DOHH2 (cell line): ENCODE data around the gene FSTL4.

Experiments used
- H3F3A ChIP-seq: fragments of 200-600 bp; sonication (generic), shearing (Covaris generic); 2 replicates; pipeline ENCODE4 v1.6.0; 2016; ENCODE audit warnings: antibody characterized with exemption, mild to moderate bottlenecking; ENCODE audit not compliant: control insufficient read depth, insufficient read depth
- H3K27ac ChIP-seq: fragments of 200-600 bp; sonication (generic); 2 replicates; pipeline ENCODE4 v1.5.1; 2014; ENCODE audit warnings: low read depth, mild to moderate bottlenecking, low read length, moderate library complexity
- H3K27me3 ChIP-seq: fragments of 200-600 bp; sonication (generic); 2 replicates; pipeline ENCODE4 v1.6.1; 2014; ENCODE audit warnings: mild to moderate bottlenecking, low read length, mixed read lengths; ENCODE audit not compliant: control insufficient read depth
- H3K36me3 ChIP-seq: fragments of 200-600 bp; sonication (generic); 2 replicates; pipeline ENCODE4 v1.6.1; 2014; ENCODE audit warnings: mild to moderate bottlenecking, low read length, moderate library complexity, mixed read lengths; ENCODE audit not compliant: control insufficient read depth
- H3K4me1 ChIP-seq: fragments of 200-600 bp; sonication (generic); 2 replicates; pipeline ENCODE4 v1.6.1; 2014; ENCODE audit warnings: mild to moderate bottlenecking, low read length, mixed read lengths; ENCODE audit not compliant: control insufficient read depth
- H3K4me2 ChIP-seq: fragments of 200-600 bp; sonication (generic); 2 replicates; pipeline ENCODE4 v1.6.0; 2014; ENCODE audit warnings: mild to moderate bottlenecking, low read length, moderate library complexity
- H3K4me3 ChIP-seq: fragments of 200-600 bp; sonication (generic); 2 replicates; pipeline ENCODE4 v1.5.1; 2014; ENCODE audit warnings: mild to moderate bottlenecking, low read length, mixed read lengths
- H3K79me2 ChIP-seq: fragments of 200-600 bp; sonication (generic); 2 replicates; pipeline ENCODE4 v1.6.1; 2014; ENCODE audit warnings: mild to moderate bottlenecking, low read length, mixed read lengths; ENCODE audit not compliant: control insufficient read depth
- H3K9me2 ChIP-seq: fragments of 200-600 bp; sonication (generic); replicated peaks from 2 replicates; pipeline ENCODE4 v1.6.1; 2014; ENCODE audit warnings: mild to moderate bottlenecking, low read length, mixed read lengths; ENCODE audit not compliant: control insufficient read depth
- H3K9me3 ChIP-seq: fragments of 200-600 bp; sonication (generic); 2 replicates; pipeline ENCODE4 v1.6.1; 2014; ENCODE audit warnings: antibody characterized with exemption, low read length, mixed read lengths; ENCODE audit not compliant: control insufficient read depth, insufficient read depth
- H4K20me1 ChIP-seq: fragments of 200-600 bp; sonication (generic); 2 replicates; pipeline ENCODE4 v1.6.0; 2014; ENCODE audit warnings: low read depth, mild to moderate bottlenecking, antibody characterized with exemption, low read length, moderate library complexity; ENCODE audit not compliant: control insufficient read depth, insufficient read depth
- CTCF ChIP-seq: fragments of 200-600 bp; sonication (generic); IDR thresholded peaks from one replicate; pipeline ENCODE4 v1.5.1; 2014; ENCODE audit warnings: antibody characterized with exemption, mild to moderate bottlenecking, low read depth, low read length; ENCODE audit not compliant: poor library complexity, severe bottlenecking
- EZH2phosphoT487 ChIP-seq: fragments of 200-600 bp; sonication (generic); IDR thresholded peaks from 2 replicates; pipeline ENCODE4 v1.6.1; 2017; ENCODE audit warnings: borderline replicate concordance, mild to moderate bottlenecking, antibody characterized with exemption, low read length, moderate library complexity, mixed read lengths

FSTL4 gene

GRCh38 chr5:133398646-133399101 lies 213.7 kb downstream of the FSTL4 start:
- H3K4me3 ChIP-seq = no peak overlapping the region
- no peaks in the 10 kb centered on the region for H3K9me2 ChIP-seq

GRCh38 chr5:133397990-133398645 lies 214.2 kb downstream of the FSTL4 start:
- Histone ChIP-seq H3K27ac (no peak overlapping the region), H3K9me2 (no peaks in the 10 kb centered on the region), H3K36me3 (no peaks in the 10 kb centered on the region), H3K79me2 (no peaks in the 10 kb centered on the region), H3K9me3 (no peaks in the 10 kb centered on the region), H3K4me3 (no peak overlapping the region), H3F3A (peaks cover 5% of the 10 kb centered on the region; the same call in 1 of the 2 replicates), H3K4me1 (peaks cover 31% of the 10 kb centered on the region), H3K27me3 (no peaks in the 10 kb centered on the region), H3K4me2 (peak overlapping the region; percentile 72), H4K20me1 (no peaks in the 10 kb centered on the region)
- no peak for TF ChIP-seq CTCF
- no peak for TF ChIP-seq EZH2phosphoT487

More at GRCh38 chr5:133398646-133399101, 213.7 kb downstream of the FSTL4 start:
- Histone ChIP-seq H3K36me3 (no peaks in the 10 kb centered on the region), H4K20me1 (no peaks in the 10 kb centered on the region), H3K4me1 (peaks cover 31% of the 10 kb centered on the region), H3K79me2 (no peaks in the 10 kb centered on the region), H3K27ac (no peak overlapping the region), H3K9me3 (no peaks in the 10 kb centered on the region), H3K27me3 (no peaks in the 10 kb centered on the region), H3F3A (peaks cover 5% of the 10 kb centered on the region; the same call in 1 of the 2 replicates), H3K4me2 (no peak overlapping the region)
- TF ChIP-seq CTCF = no peak
- no peak for TF ChIP-seq EZH2phosphoT487

- H3K27me3 ChIP-seq = no peaks in the 10 kb centered on the region
- peaks cover 31% of the 10 kb centered on the region for H3K4me1 ChIP-seq
- H3F3A ChIP-seq = peaks cover 5% of the 10 kb centered on the region; the same call in 1 of the 2 replicates
- peak overlapping the region; percentile 56 for H3K4me3 ChIP-seq
- H3K79me2 ChIP-seq = no peaks in the 10 kb centered on the region
- H3K4me2 ChIP-seq = peak overlapping the region; percentile 72
- no peaks in the 10 kb centered on the region for H3K9me2 ChIP-seq
- H3K36me3 ChIP-seq = no peaks in the 10 kb centered on the region
- H3K27ac ChIP-seq = peak overlapping the region; percentile 79
- H3K9me3 ChIP-seq = no peaks in the 10 kb centered on the region
- no peaks in the 10 kb centered on the region for H4K20me1 ChIP-seq
- TF ChIP-seq EZH2phosphoT487 (no peak), CTCF (no peak)
These were observed 215.0 kb downstream of the FSTL4 start for GRCh38 chr5:133397348-133397747.
